ENCODE results near the gene SLC30A2.

The SLC30A2 gene

DNA sequence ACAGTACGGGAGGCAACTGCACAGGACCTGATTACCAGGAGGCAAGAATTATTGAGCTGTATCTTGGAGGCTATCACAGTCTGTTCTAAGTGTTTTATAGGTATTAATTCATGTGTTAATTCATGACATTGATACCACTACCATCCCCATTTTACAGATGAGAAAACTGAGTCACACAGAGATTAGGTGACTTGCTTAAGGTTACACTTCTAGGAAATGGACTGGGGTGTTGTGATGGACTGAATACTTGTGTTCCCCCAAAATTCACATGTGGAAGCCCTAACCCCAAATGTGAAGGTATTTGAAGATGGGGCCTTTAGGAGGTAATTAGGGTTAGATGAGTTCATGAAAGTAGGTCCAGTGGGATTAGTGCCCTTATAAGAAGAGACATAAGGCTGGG, 31.6 kb upstream of the SLC30A2 start:
- TF ChIP-seq TAF1 (IDR thresholded peaks at IDR 0.05; ENCODE audit: borderline replicate concordance, insufficient read depth, low read length) (no peak), POLR2AphosphoS5 (IDR thresholded peaks at IDR 0.05; ENCODE audit: low read depth, low read length) (no peak), SIN3A (IDR thresholded peaks at IDR 0.05; ENCODE audit: borderline replicate concordance, insufficient read depth, low read length) (no peak), FOXP2 (optimal IDR thresholded peaks at IDR 0.05; ENCODE audit: borderline replicate concordance, extremely low read depth, extremely low read length, insufficient read depth) (no peak)
- TF ChIP-seq, protein P1, sequence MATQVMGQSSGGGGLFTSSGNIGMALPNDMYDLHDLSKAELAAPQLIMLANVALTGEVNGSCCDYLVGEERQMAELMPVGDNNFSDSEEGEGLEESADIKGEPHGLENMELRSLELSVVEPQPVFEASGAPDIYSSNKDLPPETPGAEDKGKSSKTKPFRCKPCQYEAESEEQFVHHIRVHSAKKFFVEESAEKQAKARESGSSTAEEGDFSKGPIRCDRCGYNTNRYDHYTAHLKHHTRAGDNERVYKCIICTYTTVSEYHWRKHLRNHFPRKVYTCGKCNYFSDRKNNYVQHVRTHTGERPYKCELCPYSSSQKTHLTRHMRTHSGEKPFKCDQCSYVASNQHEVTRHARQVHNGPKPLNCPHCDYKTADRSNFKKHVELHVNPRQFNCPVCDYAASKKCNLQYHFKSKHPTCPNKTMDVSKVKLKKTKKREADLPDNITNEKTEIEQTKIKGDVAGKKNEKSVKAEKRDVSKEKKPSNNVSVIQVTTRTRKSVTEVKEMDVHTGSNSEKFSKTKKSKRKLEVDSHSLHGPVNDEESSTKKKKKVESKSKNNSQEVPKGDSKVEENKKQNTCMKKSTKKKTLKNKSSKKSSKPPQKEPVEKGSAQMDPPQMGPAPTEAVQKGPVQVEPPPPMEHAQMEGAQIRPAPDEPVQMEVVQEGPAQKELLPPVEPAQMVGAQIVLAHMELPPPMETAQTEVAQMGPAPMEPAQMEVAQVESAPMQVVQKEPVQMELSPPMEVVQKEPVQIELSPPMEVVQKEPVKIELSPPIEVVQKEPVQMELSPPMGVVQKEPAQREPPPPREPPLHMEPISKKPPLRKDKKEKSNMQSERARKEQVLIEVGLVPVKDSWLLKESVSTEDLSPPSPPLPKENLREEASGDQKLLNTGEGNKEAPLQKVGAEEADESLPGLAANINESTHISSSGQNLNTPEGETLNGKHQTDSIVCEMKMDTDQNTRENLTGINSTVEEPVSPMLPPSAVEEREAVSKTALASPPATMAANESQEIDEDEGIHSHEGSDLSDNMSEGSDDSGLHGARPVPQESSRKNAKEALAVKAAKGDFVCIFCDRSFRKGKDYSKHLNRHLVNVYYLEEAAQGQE (IDR thresholded peaks at IDR 0.05; ENCODE audit: insufficient read depth in 1 of 2, low read depth in 2 of 2, low read length in 2 of 2) = no peak

DNA sequence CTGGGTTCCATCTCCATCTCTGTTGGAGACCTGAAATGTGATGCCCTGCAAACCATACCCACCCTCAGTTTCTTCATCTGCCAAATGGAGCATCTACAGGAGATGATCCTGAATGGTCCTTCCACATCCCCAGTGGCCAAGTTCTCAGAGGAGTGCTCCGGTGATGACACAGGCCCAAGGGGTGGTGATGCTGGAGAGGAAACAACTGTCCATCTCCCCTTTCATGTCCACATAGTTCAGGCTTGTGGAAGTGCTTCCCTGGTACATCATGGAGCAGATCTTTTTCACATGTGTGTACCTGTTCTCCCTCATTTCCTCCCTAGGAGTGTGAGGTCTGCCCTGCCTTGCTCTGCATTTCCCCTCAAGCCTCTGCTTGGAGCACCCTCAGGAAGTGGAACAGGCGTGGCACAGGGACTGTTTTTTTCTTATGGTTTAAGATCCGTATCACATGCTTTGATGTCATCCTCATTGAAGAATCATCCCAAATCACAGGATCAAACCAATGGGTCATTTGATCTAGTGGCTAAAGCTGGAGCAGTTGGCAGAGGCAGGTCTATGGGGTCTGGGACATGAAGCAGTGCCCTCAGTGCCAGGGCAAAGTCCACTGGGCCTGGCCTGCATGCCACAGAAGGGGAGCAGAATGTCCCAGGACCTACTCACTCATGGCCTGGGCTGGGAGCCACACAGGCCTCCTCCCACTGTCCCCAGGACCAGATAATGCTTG, 29.7 kb upstream of the SLC30A2 start:
- no peak for TF ChIP-seq TAF1 (IDR thresholded peaks at IDR 0.05; ENCODE audit: borderline replicate concordance, insufficient read depth, low read length)
- TF ChIP-seq, protein P1 (IDR thresholded peaks at IDR 0.05; ENCODE audit: insufficient read depth in 1 of 2, low read depth in 2 of 2, low read length in 2 of 2) = no peak
- TF ChIP-seq FOXP2 (optimal IDR thresholded peaks at IDR 0.05; ENCODE audit: borderline replicate concordance, extremely low read depth, extremely low read length, insufficient read depth) = no peak
- no peak for TF ChIP-seq SIN3A (IDR thresholded peaks at IDR 0.05; ENCODE audit: borderline replicate concordance, insufficient read depth, low read length)

- TF ChIP-seq FOXP2 (optimal IDR thresholded peaks at IDR 0.05; ENCODE audit: borderline replicate concordance, extremely low read depth, extremely low read length, insufficient read depth) (no peak), POLR2AphosphoS5 (IDR thresholded peaks at IDR 0.05; ENCODE audit: low read depth, low read length) (no peak), SIN3A (IDR thresholded peaks at IDR 0.05; ENCODE audit: borderline replicate concordance, insufficient read depth, low read length) (no peak), TAF1 (IDR thresholded peaks at IDR 0.05; ENCODE audit: borderline replicate concordance, insufficient read depth, low read length) (no peak)
- TF ChIP-seq, protein P1 (IDR thresholded peaks at IDR 0.05; ENCODE audit: insufficient read depth in 1 of 2, low read depth in 2 of 2, low read length in 2 of 2) = no peak
Measured at GRCh38 chr1:26072305-26072704, 26.4 kb upstream of the SLC30A2 start.

GRCh38 chr1:26070963-26071342, 25.0 kb upstream of the SLC30A2 start:
- TF ChIP-seq, protein P1 (IDR thresholded peaks at IDR 0.05; ENCODE audit: insufficient read depth in 1 of 2, low read depth in 2 of 2, low read length in 2 of 2) = no peak
- TF ChIP-seq SIN3A (IDR thresholded peaks at IDR 0.05; ENCODE audit: borderline replicate concordance, insufficient read depth, low read length) = no peak
- no peak for TF ChIP-seq TAF1 (IDR thresholded peaks at IDR 0.05; ENCODE audit: borderline replicate concordance, insufficient read depth, low read length)
- TF ChIP-seq FOXP2 (optimal IDR thresholded peaks at IDR 0.05; ENCODE audit: borderline replicate concordance, extremely low read depth, extremely low read length, insufficient read depth) = no peak
- TF ChIP-seq POLR2AphosphoS5 (IDR thresholded peaks at IDR 0.05; ENCODE audit: low read depth, low read length) = no peak

All from PFSK-1 (cell line).